ENCODE results near the gene FMNL2.
A peak's percentile ranks its signal among the peaks of the same experiment; 100 is the strongest.
"Not testable (repeated sequence)": the region's sequence is repeated elsewhere in the genome, so short reads cannot be mapped to it uniquely, and the experiment has no call there.

The FMNL2 gene

GRCh38 chr2:152380261-152381055 lies 45.5 kb downstream of the FMNL2 start:
- DNase-seq (ENCODE audit: insufficient read length): no peak
- no peak for TF ChIP-seq POLR2AphosphoS5 (IDR thresholded peaks at IDR 0.05; ENCODE audit: low read depth, low read length)
- TF ChIP-seq TAF1 (IDR thresholded peaks at IDR 0.05; ENCODE audit: borderline replicate concordance, low read depth, low read length): no peak
- no peak for TF ChIP-seq POLR2A (IDR thresholded peaks at IDR 0.05; ENCODE audit: low read depth, low read length)
- no peak for FAIRE-seq

DNA sequence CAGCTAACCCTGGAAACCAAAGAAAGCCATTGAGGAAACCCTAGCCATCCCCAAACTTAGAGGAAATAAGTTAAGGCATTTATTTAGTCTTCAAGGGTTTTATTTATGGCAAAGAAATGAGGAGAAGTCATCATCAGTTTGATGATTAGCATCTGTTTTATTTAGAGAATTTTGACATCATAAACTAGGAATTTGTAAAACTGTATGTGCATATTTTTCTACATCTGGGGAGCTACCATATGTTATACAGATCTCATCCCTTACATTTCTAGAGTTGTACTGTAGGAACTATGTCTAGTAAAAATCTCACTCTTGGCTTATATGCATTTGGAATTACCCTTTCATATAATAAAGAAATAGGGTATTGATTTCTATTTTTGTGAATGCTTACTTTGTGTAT lies 48.7 kb downstream of the FMNL2 start:
- DNase-seq (ENCODE audit: insufficient read length) (no peak), FAIRE-seq (no peak)
- TF ChIP-seq POLR2A (IDR thresholded peaks at IDR 0.05; ENCODE audit: low read depth, low read length): no peak
- TF ChIP-seq TAF1 (IDR thresholded peaks at IDR 0.05; ENCODE audit: borderline replicate concordance, low read depth, low read length): no peak
- no peak for TF ChIP-seq POLR2AphosphoS5 (IDR thresholded peaks at IDR 0.05; ENCODE audit: low read depth, low read length)

- FAIRE-seq (no peak), DNase-seq (ENCODE audit: insufficient read length) (no peak)
- TF ChIP-seq POLR2AphosphoS5 (IDR thresholded peaks at IDR 0.05; ENCODE audit: low read depth, low read length) (no peak), POLR2A (IDR thresholded peaks at IDR 0.05; ENCODE audit: low read depth, low read length) (no peak), TAF1 (IDR thresholded peaks at IDR 0.05; ENCODE audit: borderline replicate concordance, low read depth, low read length) (no peak)
Measured at GRCh38 chr2:152384992-152385391, 50.0 kb downstream of the FMNL2 start.

DNA sequence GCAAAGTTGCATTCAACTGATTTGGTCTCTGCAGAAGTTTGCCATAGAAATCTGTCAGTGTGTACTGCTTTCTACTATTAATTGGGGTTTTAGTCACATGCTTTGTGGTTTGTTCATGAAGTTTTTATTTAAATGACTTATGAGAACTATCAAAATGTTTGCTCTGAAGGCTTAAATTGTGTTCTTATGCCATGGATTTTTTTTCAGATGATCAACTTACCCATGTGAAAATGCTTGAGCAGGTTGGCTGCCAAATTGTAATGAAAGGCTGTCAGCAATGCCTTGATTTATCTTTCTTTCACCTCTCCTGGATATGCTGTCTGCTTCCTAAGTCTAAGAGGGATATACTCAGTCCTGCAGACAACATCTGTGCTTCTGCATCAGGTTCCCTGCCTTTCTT lies 50.7 kb downstream of the FMNL2 start:
- DNase-seq (ENCODE audit: insufficient read length): no peak
- TF ChIP-seq POLR2A (IDR thresholded peaks at IDR 0.05; ENCODE audit: low read depth, low read length): no peak
- TF ChIP-seq POLR2AphosphoS5 (IDR thresholded peaks at IDR 0.05; ENCODE audit: low read depth, low read length): no peak
- no peak for TF ChIP-seq TAF1 (IDR thresholded peaks at IDR 0.05; ENCODE audit: borderline replicate concordance, low read depth, low read length)
- peak; percentile 40 for FAIRE-seq

DNA sequence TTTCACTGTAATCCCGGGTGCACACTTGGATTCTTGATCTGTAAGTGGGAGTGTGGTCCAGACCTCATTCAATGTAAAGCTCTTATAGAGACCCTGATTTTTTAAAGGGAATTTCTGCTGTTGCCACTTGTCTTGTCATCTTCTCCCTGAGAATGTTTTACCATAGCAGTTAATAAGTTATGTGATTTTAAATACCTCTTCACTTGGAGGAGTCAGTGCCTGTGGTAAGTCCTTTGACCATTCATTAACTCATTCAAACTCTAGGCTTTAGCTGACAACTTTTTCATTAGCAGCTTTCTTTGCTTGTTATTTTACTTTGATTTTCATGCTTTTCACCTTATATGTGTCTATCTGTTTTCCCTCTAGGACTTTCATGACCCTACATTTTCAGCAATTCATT lies 51.3 kb downstream of the FMNL2 start:
- DNase-seq (ENCODE audit: insufficient read length) (no peak), FAIRE-seq (no peak)
- TF ChIP-seq POLR2AphosphoS5 (IDR thresholded peaks at IDR 0.05; ENCODE audit: low read depth, low read length) (no peak), POLR2A (IDR thresholded peaks at IDR 0.05; ENCODE audit: low read depth, low read length) (no peak), TAF1 (IDR thresholded peaks at IDR 0.05; ENCODE audit: borderline replicate concordance, low read depth, low read length) (no peak)

DNA sequence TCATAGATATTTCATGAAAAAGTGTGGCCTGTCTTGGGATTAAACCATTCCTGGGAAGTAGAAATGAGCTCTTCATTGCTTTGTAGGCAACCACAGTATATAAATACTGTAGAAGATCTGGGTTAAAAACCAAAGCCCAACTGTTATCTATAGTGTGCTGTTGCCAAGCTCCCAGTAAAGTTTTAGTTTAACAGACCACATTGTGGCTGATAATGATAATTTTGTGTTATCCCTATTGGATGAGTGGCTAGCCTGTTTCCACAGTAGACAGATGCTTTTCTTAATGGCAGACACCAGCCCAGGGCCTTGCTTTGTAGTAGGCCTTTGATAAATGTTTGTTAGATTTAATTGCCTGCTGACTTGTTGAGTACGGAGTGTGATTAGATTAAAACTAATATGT lies 52.1 kb downstream of the FMNL2 start:
- FAIRE-seq (no peak), DNase-seq (ENCODE audit: insufficient read length) (no peak)
- TF ChIP-seq POLR2AphosphoS5 (IDR thresholded peaks at IDR 0.05; ENCODE audit: low read depth, low read length) (no peak), POLR2A (IDR thresholded peaks at IDR 0.05; ENCODE audit: low read depth, low read length) (no peak), TAF1 (IDR thresholded peaks at IDR 0.05; ENCODE audit: borderline replicate concordance, low read depth, low read length) (no peak)

DNA sequence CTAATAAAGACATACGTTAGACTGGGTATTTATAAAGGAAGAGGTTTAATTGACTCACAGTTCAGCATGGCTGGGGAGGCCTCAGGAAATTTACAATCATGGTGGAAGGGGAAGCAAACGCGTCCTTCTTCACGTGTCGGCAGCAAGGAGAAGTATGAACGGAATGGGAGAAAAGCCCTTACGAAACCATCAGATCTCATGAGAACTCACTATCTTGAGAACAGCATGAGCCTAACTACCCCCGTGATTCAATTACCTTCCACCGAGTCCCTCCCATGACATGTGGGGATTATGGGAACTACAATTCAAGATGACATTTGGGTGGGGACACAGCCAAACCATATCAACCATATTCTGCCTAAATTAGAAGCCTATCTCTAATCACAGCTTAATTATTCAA lies 53.3 kb downstream of the FMNL2 start:
- DNase-seq (ENCODE audit: insufficient read length); FAIRE-seq: not testable (repeated sequence)

- FAIRE-seq: no peak
- TF ChIP-seq TAF1 (IDR thresholded peaks at IDR 0.05; ENCODE audit: borderline replicate concordance, low read depth, low read length) (no peak), POLR2A (IDR thresholded peaks at IDR 0.05; ENCODE audit: low read depth, low read length) (no peak), POLR2AphosphoS5 (IDR thresholded peaks at IDR 0.05; ENCODE audit: low read depth, low read length) (no peak)
Measured at GRCh38 chr2:152389483-152389882, 54.5 kb downstream of the FMNL2 start.

GRCh38 chr2:152390837-152391236 lies 55.9 kb downstream of the FMNL2 start:
- TF ChIP-seq POLR2AphosphoS5 (IDR thresholded peaks at IDR 0.05; ENCODE audit: low read depth, low read length) (no peak), TAF1 (IDR thresholded peaks at IDR 0.05; ENCODE audit: borderline replicate concordance, low read depth, low read length) (no peak), POLR2A (IDR thresholded peaks at IDR 0.05; ENCODE audit: low read depth, low read length) (no peak)
- DNase-seq (ENCODE audit: insufficient read length) (no peak), FAIRE-seq (no peak)

More at GRCh38 chr2:152389483-152389882, 54.5 kb downstream of the FMNL2 start:
- no peak for DNase-seq (ENCODE audit: insufficient read length)

DNA sequence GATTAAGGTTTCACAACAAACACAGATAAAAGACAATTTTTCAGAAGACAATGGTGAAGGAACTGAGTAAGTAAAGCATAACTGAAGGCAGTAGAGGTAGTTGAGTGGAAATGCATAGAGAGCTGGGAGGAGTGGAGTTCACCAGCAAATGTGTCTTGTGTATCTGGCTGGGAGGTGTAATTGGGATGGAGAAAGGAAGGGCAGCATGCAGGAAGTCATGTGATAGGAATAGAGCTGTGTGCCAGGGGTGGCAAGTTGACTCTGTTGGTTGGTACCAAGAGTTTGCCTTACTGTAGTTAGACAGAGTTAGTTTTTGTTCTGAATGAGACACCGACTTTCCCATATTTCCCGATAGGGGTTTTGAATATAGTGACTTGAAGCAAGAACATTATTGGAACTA lies 56.3 kb downstream of the FMNL2 start:
- no peak for DNase-seq (ENCODE audit: insufficient read length)
- FAIRE-seq: no peak
- no peak for TF ChIP-seq POLR2A (IDR thresholded peaks at IDR 0.05; ENCODE audit: low read depth, low read length)
- TF ChIP-seq TAF1 (IDR thresholded peaks at IDR 0.05; ENCODE audit: borderline replicate concordance, low read depth, low read length): no peak
- TF ChIP-seq POLR2AphosphoS5 (IDR thresholded peaks at IDR 0.05; ENCODE audit: low read depth, low read length): no peak

DNA sequence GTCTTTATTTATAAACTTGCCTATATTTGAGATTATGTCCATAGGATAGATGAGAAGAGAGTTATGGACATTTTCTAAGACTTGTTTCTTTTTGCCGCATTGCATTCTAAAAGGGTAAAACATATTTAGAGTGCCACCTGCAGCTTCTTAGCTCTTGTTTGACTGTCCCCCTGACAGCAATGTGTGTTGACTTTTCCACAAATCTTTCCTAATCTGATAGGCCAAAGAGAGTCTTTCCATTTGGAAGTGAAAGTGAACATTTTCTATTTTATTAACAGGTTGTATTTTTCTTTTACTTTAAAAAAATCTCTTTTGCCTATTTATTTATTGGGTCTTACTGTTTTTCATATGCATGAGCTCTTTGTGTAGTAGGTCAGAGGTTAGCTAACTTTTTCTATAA lies 58.4 kb downstream of the FMNL2 start:
- DNase-seq (ENCODE audit: insufficient read length) (no peak), FAIRE-seq (no peak)
- TF ChIP-seq POLR2AphosphoS5 (IDR thresholded peaks at IDR 0.05; ENCODE audit: low read depth, low read length) (no peak), TAF1 (IDR thresholded peaks at IDR 0.05; ENCODE audit: borderline replicate concordance, low read depth, low read length) (no peak), POLR2A (IDR thresholded peaks at IDR 0.05; ENCODE audit: low read depth, low read length) (no peak)

DNA sequence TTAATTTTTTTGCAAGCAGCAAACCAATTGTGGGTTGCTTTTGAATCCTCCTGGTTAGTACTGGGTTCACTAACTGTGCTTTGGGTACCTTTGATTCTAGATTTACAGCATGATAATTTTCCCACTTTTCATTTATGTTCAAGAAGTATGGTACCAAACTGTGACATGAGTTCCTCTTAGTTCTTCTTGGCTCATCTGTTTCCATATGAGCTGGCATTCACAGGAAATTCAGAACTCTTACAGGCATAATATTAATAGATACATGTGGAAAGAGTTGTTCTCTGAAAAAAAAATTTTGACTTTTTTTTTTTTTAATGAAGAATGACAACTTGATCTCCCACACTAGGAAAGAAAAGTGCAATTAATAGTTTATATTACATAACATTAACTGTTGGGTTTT lies 59.4 kb downstream of the FMNL2 start:
- DNase-seq (ENCODE audit: insufficient read length) (no peak), FAIRE-seq (no peak)

More for the DNA sequence above, 59.4 kb downstream of the FMNL2 start:
- TF ChIP-seq TAF1 (IDR thresholded peaks at IDR 0.05; ENCODE audit: borderline replicate concordance, low read depth, low read length): no peak
- no peak for TF ChIP-seq POLR2AphosphoS5 (IDR thresholded peaks at IDR 0.05; ENCODE audit: low read depth, low read length)
- no peak for TF ChIP-seq POLR2A (IDR thresholded peaks at IDR 0.05; ENCODE audit: low read depth, low read length)
